HG02798 (cell line): ENCODE measurements around the gene KCNQ2.

ENCODE experiments used
- ATAC-seq: cut with Tn5 transposase; IDR thresholded peaks from one replicate; pipeline ENCODE4 v1.9.1; 2021; ENCODE audit warnings: mild to moderate bottlenecking; ENCODE audit not compliant: unreplicated experiment, poor library complexity

KCNQ2 gene

DNA sequence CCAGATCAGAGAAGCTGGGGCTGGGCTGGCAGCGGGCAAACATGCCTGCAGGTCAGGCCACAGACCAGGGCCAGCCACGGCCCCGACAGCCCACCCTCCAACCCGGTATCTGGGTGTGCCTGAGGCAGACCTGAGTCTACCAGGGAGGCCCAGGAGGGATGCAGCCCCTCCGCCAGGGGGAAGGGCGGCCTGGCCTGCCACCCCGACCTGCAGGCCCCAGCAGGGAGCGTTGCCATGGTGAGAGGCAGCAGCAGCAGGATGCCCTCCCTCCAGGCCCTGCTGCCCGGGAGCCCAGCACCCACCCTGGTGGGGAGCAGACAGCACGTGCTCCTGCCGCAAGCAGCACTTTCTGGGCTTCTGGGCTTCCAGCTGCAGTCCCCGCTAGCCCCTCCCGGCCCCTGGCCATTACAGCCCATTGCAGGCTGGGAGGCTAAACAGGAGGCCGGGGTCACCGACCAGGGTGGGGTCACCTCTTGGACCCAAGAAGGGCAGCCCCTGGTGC is 30.3 kb upstream of the KCNQ2 start:
- no peak for ATAC-seq

DNA sequence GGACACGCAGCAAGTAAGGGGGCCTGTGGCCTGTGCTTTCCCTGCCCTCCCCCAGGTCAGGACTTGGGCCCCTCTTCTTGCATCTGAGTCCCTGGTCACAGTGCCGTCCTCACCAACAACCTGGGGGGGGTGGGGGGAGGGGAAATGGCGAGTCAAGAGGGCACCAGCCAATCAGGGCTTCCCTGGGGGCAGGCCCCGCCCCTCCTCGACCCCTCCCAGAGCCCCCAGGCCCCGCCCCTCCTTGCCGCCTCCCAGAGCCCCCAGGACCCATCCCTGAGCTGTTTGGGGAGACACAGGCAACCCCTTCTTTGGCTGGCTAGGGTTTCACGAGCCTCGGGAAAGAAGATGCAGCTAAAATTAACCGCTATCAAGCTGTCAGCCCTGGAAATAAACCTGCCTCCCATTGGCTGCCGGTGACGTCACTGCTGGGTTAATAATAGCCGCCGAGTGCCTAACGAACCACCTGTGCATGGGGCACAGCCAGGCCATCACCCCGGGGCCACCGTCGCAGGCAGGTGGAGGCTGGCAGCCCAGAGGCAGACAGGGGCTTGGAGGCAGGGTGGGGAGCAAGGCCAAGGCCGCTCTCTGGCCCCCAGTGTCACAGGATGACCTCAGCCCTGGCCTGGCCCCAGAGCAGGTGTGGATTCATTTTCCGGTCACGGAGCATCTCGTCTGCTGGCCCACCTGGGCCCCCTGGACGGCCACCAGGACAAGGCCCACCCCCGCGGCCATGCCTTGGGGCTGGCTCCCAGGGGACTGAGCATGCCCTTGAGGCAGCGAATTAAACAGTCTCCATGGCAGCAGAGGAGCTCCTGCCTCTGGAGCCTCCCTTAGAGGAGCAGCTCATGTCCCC is 29.6 kb upstream of the KCNQ2 start:
- ATAC-seq: no peak

DNA sequence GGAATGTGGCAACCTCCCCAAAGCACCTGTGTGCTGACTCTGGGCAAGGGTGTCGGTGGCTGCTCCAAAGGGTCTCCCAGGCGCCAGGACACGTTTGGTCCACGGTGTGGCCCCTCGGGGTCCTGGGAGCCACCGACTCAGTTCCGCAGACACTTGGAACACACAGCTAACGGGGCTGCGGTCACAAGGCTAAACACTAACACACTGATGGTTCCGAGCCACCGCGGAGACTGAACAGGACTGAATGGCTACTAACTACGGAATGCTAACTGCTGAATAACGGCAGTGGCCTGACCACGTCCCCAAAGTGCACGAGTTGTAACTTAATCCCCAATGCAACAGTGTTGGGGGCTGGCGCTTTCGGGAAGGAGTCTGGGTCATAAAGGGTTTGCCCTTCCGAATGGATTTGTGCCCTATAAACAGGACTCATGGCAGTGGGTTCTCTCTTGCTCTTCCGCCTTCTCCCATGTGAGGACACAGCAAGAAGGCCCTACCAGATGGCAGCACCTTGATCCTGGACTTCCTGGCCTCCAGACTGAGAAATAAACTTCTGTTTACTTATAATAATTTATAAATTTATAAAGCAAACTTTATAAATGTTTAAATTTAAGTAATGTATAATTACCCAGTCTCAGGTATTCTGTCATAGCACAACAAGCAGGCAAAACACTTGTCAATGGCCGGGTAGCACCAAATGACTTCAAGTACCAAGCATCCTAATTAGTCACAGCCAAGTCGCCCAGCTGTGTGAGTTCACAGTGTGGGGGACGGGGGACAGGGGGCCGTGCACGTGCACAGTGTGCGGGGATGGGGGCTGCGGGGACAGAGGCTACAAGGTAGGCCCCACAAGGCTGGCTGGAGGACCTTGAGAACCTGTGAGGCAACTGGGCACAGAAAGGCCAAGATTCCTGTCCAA is 28.7 kb upstream of the KCNQ2 start:
- no peak for ATAC-seq

DNA sequence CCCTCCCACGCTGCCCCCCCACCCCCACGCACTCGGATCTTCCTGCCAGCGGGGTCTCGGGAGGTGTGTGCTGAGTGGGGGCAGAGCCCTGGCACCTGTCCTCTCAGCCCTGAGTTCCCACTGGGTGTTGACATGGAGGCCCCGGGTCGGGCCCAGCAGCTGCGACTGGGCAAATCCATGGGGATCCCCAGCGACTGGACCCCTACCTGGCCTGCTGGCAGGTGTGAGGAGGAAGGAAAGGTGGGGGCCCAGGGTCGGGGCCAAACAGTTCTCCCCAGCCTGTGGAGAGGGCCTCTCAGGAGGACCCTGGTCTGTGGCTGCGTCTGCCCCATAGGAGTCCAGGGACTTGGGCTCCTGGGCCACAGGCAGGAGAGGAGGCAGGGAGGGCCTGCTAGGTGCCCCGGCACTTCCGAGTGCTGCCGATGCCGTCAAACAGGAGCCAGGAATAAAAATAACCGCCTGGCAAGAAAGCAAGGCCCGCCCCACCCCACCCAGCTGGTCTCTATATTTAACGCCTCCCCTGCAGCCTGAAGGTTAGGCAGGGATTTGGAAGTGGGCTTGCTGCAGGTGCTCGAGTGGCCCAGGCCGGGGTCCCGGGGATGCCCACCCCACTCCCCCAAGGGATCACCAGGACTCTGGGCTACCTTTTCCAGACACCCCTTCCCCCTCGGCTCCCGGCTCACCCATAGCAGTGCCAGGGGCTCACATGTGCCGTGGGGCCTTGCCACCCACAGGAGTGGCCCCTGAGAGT is 27.9 kb upstream of the KCNQ2 start:
- no peak for ATAC-seq

DNA sequence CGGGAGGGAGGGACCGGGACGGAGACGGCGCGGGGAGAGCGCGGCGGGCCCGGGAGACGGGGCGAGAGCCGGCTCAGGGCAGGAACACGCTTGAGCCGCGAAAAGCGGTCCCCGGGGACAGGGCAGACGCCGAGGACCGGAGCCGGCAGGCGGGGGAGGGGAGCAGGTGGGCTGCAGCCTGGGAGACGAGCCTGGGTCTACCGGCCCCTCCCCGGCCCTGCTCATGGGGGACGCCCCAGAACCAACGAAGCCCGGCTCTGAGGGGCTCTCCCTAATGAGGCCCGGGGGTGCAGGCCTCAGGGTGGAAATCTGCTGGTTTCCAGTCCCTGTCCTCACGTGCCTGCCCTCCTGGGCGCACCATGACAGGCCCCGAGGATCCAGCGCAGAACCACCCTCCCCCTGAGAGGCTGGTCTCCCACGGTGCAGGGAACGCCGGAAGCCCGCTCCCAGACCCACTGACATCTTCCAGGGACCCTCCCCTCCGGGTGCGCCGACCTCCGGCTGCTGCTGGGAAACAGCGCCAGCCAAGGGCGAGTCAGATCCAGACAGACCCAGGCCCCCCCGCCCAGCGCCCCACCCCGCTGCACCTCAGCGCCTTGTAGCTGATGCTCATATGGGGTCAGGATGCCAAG is 27.0 kb upstream of the KCNQ2 start:
- ATAC-seq: no peak

DNA sequence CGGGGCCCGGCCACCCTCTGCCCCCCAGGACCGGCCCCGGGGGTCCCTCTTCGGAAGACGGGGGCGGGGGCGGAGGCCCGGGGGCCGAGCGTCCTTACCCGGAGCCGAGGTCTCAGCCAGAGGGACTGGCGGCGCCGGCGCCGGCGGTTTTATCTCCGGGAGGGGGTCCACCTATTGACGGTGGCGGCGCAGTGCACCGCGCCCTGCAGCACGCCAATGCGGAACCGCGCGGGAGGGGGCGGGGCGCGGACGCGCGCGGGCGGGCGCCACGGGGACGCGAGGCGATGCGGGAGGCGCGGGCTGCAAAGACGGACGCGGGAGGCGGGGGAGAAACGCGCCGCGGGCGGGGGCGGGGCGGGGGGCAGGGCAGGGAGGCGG is 26.5 kb upstream of the KCNQ2 start, which contains the start of gene EEF1A2:
EEF1A2 (minus strand) TSS at position 124 of the 378 bp plus-strand sequence. CDS start 1,320 bp downstream, outside the sequence.
- ATAC-seq: no peak

DNA sequence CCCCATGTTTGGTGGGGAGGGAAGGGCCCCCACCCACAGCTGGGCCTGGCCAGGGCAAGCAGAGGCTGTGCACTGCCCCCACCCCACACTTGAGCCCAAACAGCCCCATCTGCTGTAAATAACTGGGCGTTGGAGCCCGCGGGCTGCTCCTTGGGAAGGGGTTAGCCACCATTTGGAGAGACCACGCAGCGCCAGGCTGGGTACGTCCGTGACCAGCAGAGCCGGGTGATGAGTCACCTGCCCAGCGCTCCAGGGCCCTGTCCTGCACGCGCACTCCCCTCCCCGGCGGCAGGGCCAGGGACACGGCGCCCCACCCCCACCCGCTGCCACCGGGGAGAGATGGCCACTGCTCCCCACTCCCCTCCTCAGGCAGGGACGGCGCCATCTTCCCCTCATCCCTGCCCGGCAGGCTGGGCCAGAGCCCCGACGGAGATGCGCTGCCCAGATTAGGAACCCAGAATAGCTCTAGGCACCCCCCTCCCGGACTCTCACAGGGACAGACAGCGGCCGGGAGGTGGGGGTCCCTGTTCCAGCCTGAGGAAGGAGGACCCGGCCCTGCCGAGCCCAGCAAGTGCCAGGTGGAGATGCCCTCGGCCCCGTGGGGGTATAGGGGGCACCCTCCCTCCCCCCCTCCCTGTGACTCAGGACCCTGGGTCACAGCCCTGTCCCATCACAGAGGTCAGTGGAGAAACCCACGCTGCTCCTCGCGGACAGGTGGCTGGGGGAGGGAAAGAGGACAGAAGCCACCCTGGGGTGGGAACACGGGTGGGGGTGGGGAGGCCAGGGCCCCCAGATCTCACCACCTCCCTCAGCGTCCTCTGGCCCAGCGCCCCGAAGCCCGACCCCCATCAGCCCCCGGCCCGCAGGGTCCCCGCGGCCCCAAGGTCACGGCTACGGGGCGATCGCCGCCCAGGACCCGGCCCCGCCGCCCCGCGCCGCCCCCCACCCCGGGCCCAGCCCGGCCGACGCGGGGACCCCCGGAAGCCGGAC is 25.8 kb upstream of the KCNQ2 start:
- ATAC-seq: no peak

DNA sequence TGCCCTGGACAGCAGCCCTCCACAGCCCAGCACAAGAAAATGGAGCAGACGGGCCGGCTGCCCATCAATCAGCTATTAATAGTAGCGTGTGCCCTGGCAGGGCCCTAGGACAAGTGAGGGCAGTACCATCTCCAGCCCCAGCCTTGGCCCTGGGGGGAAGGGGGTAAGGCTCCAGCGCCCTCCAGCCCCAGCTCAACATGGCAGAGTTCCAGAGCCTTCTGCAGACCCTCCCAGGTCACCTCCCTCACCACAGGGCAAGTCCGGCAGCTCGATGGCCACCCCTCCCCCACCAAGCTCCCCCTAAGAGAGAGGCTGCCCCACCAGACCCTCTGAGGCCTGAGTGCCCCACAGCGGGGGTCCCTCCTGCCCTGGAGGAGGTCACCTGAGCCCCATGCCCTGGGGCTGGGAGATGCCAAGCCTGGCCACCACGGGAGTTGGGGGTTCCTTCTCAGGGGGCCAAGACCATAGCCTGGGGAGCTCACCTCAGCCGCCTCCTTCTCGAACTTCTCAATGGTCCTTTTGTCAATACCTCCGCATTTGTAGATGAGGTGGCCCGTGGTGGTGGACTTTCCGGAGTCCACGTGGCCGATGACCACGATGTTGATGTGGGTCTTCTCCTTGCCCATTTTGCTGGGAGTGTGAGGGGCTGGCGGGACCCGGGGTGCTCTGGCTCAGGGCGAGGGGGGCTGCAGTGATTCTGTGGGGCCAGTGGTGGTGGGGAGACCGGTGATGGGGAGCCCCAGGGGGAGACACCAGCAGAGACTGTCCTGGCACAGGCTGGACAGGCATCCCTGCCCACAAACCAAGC is 24.9 kb upstream of the KCNQ2 start:
- ATAC-seq: no peak

DNA sequence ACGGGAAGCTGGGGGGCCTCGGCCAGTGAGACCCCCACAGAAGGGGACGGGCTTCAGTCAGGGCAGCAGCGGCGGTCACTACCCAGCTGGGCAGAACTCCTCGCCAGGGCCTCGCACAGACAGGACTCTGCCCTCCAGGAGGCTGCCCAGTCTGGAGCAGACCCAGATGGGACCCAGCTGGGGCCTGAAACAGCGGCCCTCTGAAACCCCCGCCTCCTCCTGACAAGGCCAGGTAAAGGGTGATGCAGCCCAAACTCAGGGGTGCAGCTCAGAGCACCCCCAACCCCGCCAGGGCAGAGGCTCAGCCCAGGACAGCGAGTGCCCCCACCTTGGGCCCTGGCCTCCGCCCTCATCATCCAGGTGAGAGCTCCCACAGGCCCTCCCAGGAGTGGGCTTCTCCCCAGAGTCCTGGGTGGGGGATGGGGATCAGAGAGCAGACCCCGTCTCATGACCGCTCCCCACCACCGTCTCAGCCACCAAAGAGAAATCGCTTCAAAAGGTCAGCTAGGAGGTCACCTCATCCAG is 24.2 kb upstream of the KCNQ2 start:
- ATAC-seq: no peak

DNA sequence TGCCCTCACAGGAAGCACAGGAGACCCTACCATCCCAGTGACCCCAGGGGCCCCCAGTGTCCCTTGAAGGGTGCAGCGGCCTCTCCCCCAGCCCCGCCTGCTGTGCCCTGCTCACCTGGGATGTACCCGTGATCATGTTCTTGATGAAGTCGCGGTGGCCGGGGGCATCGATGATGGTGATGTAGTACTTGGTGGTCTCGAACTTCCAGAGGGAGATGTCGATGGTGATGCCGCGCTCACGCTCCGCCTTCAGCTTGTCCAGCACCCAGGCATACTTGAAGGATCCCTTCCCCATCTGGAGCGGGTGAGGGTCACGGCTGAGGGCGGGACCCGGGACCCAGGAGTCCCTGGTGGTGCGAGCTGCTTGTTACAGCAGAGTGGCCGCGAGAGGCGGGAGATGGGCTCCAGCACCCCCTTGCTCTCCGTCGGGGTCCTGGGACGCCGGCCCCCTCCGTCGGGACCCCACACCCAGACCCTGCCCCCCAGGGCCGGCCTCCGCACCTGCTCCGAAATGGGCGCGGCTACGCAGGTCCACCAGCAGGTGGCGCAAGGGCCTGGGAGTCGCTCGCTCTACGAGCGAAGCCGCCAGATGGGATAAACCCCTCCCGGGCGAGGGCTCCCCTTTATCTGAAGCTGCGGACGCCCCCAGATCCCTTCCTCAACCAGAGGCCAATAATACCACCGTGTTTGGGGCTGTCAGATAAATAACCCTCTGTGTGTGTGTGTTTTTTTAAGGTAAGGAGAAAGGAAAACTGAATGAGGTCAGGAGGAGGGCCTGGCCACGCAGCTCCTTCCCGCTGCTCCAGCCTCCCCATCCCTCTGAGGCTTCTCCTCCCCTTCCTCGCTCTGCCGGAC is 23.5 kb upstream of the KCNQ2 start:
- no peak for ATAC-seq

DNA sequence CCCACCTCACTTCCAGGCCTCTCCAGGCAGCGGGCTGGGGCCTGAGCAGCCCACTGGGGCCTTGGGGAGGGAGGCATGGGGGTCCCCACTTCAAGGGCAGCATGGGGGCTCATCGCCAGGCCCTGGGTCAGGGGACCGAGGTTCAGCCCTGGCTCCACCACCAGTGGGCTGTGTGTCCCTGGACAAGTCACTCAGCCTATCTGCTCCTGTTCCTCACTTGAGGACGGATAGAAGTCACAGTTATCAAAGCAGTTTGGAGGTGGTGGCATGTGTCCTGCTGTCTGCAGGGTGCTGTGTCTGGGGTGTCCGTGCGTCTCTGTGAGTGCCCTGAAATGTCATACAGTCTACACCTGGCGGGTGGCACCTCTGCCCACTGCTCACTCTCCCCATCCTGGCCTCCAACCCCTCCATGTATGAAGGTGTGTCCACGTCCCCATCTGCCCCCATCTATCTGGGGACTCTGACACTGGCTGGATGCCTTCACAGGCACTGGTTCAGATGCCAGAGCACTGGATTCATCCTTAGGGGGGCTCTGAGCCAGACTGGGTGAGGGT is 22.8 kb upstream of the KCNQ2 start:
- no peak for ATAC-seq

DNA sequence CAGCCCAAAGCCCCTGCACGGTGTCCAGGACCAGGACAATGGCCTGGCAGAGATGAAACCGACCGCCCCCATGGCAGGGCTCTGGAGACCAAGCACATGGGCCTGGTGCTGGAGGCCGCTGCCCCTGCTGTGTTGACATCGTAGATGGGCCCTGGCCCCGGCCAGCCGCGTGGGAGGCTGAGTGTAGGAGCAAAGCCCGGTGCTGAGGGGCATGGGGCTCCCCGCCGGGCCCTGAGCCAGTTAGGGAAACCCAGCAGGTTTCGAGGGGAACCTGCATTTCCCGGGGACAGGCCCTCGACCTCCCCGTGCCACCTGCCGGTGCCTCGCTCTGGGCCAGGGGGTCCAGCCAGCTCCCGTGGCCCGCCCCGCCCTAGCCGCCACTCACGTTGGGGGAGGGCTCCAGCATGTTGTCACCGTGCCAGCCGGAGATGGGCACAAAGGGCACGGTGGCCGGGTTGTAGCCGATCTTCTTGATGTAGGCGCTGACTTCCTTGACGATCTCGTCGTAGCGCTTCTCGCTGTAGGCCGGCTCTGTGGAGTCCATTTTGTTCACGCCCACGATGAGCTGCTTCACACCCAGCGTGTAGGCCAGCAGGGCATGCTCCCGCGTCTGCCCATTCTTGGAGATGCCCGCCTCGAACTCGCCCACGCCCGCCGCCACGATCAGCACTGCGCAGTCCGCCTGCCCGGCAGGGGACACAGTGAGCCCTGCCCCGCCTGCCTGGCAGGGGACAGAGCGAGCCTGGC is 22.1 kb upstream of the KCNQ2 start:
- ATAC-seq: no peak

DNA sequence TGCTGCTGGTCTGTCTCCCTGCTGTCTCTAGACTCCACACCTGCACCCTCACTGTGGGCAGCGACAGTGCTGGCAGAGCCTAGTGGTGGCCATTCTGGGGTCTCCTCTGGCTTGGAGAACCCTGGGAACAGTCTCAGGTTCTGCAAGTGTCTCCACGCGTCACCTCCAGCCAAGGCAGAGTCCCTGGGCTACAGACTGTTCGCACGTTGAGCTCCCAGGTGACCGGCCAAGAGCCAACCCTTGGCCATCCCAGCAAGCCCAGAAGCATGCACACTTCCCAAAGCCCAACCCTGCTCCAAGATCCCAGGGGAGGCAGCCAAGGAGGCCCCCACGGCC is 21.6 kb upstream of the KCNQ2 start:
- no peak for ATAC-seq

DNA sequence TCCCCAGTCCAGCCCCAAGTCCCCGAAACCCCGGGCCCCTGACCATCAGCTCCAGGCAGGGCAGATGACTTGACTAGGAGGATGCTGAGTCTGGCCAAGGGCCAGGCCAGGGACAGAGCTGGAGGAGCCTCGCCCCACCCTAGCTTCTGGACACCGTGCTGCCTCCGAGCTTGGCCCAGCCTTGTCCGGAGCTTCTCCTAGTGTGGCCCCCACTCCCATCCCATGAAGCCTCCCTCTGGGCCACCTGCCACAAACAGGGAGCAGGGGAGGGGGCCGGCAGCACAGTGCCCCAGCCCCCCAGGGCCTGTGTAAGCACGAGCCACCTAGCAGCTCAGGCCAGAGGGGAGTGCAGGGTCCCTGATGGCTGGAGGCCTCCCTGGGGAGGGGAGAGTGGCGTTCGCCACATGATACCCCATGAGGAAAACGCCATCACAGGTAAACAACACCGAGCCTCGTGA is 21.1 kb upstream of the KCNQ2 start:
- ATAC-seq: no peak

DNA sequence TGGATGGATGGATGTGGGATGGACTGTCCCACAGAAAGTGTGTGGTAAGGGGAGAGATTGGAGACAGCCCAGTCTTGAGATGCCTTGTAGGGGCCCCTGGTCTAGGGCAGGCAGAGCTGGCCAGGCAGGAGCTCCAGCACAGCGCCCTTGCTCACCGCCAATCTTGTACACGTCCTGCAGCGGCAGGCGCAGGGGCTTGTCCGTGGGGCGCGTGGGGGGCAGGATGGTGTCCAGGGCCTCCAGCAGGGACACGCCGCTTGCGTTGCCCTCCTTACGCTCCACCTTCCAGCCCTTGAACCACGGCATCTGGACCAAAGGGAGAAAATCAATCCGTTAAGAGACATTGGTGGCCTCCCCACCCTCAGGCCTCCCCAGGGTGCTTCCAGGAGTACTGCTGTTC is 20.5 kb upstream of the KCNQ2 start:
- ATAC-seq: no peak

DNA sequence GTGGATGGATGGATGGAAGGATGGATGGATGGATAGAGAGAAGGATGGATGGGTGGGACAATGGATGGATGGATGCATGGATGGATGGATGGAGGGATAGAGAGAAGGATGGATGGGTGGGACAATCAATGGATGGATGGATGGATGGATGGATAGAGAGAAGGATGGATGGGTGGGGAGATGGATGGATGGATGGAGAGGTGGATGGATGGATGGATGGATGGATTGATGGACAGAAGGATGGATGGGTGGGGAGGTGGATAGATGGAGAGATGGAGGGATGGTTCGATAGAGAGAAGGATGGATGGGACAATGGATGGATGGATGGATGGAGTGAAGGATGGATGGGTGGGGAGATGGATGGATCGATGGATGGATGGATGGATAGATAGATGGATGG is 20.1 kb upstream of the KCNQ2 start:
- no peak for ATAC-seq
